ENCODE results near the gene OR4Q2. TPM values are rescaled to one million over a fixed set of nuclear protein-coding genes. Genes with fewer than 3 reads are reported as not detected.

The OR4Q2 gene
- polyA plus RNA-seq, 6 donors from 2014 or later: not detected

Other genes with a start within 250 kb of the OR4Q2 start
- gene OR4M1, start 228.7 kb upstream of the OR4Q2 start, polyA plus RNA-seq (ENCODE audit: low read depth in 6 of 6): not detected
- not detected for gene OR4N2, start 198.4 kb upstream of the OR4Q2 start, polyA plus RNA-seq (ENCODE audit: low read depth in 6 of 6)
- not detected for gene OR4K2, start 127.0 kb upstream of the OR4Q2 start, polyA plus RNA-seq (ENCODE audit: low read depth in 6 of 6)
- not detected for gene OR4K5, start 81.6 kb upstream of the OR4Q2 start, polyA plus RNA-seq (ENCODE audit: low read depth in 6 of 6)
- not detected for gene OR4K1, start 71.2 kb upstream of the OR4Q2 start, polyA plus RNA-seq (ENCODE audit: low read depth in 6 of 6)
- gene OR4K15, start 26.6 kb upstream of the OR4Q2 start, polyA plus RNA-seq (ENCODE audit: low read depth in 6 of 6): not detected
- gene OR4K14, start 17.1 kb downstream of the OR4Q2 start, polyA plus RNA-seq (ENCODE audit: low read depth in 6 of 6): not detected
- not detected for gene OR4K13, start 33.9 kb downstream of the OR4Q2 start, polyA plus RNA-seq (ENCODE audit: low read depth in 6 of 6)
- gene OR4L1, start 57.9 kb downstream of the OR4Q2 start, polyA plus RNA-seq (ENCODE audit: low read depth in 6 of 6): not detected
- gene OR4K17, start 108.6 kb downstream of the OR4Q2 start, polyA plus RNA-seq (ENCODE audit: low read depth in 6 of 6): not detected
- gene OR4N5, start 136.7 kb downstream of the OR4Q2 start, polyA plus RNA-seq (ENCODE audit: low read depth in 6 of 6): not detected
- not detected for gene OR11G2, start 188.7 kb downstream of the OR4Q2 start, polyA plus RNA-seq (ENCODE audit: low read depth in 6 of 6)
- not detected for gene OR11H6, start 221.5 kb downstream of the OR4Q2 start, polyA plus RNA-seq (ENCODE audit: low read depth in 6 of 6)
- gene OR11H7, start 226.8 kb downstream of the OR4Q2 start, polyA plus RNA-seq (ENCODE audit: low read depth in 6 of 6): not detected
- not detected for gene OR11H4, start 237.1 kb downstream of the OR4Q2 start, polyA plus RNA-seq (ENCODE audit: low read depth in 6 of 6)